HepG2 (cell line): Measurements from ENCODE around the gene BAZ2A. TPM values are rescaled to one million over a fixed set of nuclear protein-coding genes. Genes with fewer than 3 reads are reported as not detected.

Experiments used
- ATAC-seq: fragments of 200-7000 bp; cut with Tn5 transposase; 3 replicates; pipeline ENCODE4 v1.9.1; 2020; ENCODE audit warnings: mild to moderate bottlenecking, moderate library complexity
- BruUV-seq: library from RNA; stranded (reverse); fragments of 400-500 nt; replicated peaks from 2 replicates; lab custom pipeline; 2021; lab: Mats Ljungman, UMichigan
- CTCF ChIA-PET: fragments of 300-600 bp; formaldehyde crosslinking; extraction: SDS; loops from one replicate; lab custom pipeline; 2021; ENCODE audit warnings: low total read pairs, inconsistent platforms, low intra/inter-chr PET ratio; lab: Yijun Ruan, JAX
- POLR2A ChIA-PET: fragments of 350-600 bp; sonication (Branson Sonifier 250); formaldehyde crosslinking; loops from one replicate; lab custom pipeline; 2020; ENCODE audit warnings: antibody characterized with exemption, inconsistent platforms; lab: Yijun Ruan, JAX
- DNase-seq: peaks from one replicate; pipeline ENCODE4 v3.0.0-alpha.2; 2015; ENCODE audit warnings: low spot score
- FAIRE-seq: peaks from 3 replicates; lab custom pipeline; 2011; peaks lifted over from hg19 to GRCh38; lab: Jason Lieb, UNC
- H2AFZ ChIP-seq: one replicate; pipeline ENCODE4 v1.6.1; 2011; ENCODE audit warnings: low read length, inconsistent platforms
- H3K27ac ChIP-seq: fragments of 300-600 bp; 3 replicates; pipeline ENCODE4 v1.8.0; 2011; ENCODE audit warnings: mixed run types, mild to moderate bottlenecking, mixed read lengths, low read length, inconsistent platforms; ENCODE audit not compliant: insufficient read depth; ENCODE audit errors: extremely low read length
- H3K27me3 ChIP-seq, 2 experiments: fragments of 200-600 bp in 1 of 2; 2 replicates in 1 of 2; 3 replicates in 1 of 2; pipeline versions ENCODE4 v1.6.0 to v1.8.0; 2011; ENCODE audit warnings: low read length in 2 of 2, mild to moderate bottlenecking in 2 of 2, moderate library complexity in 2 of 2, inconsistent platforms in 1 of 2; ENCODE audit not compliant: insufficient read depth in 2 of 2, control insufficient read depth in 1 of 2
- H3K36me3 ChIP-seq, 2 experiments: fragments of 200-600 bp in 1 of 2; replicated peaks in 1 of 2; 2 replicates in 1 of 2; 3 replicates in 1 of 2; pipeline versions ENCODE4 v1.5.1 to v1.8.0; 2011; ENCODE audit warnings: low read length in 2 of 2, inconsistent platforms in 1 of 2; ENCODE audit not compliant: insufficient read depth in 2 of 2, control insufficient read depth in 1 of 2
- H3K4me1 ChIP-seq: 2 replicates; pipeline ENCODE4 v1.5.1; 2012; ENCODE audit warnings: low read length, inconsistent platforms; ENCODE audit not compliant: insufficient read depth
- H3K4me2 ChIP-seq: 2 replicates; pipeline ENCODE4 v1.6.0; 2011; ENCODE audit warnings: low read depth, low read length, inconsistent platforms
- H3K4me3 ChIP-seq, 3 experiments: fragments of 200-600 bp in 1 of 3; sonication (generic), shearing (Covaris generic) in 1 of 3; replicated peaks in 1 of 3; 2 replicates each; pipeline ENCODE4 v1.5.1; 2011 to 2016; ENCODE audit warnings: low read length in 3 of 3, inconsistent platforms in 2 of 3, low read depth in 2 of 3, mild to moderate bottlenecking in 2 of 3, control low read depth in 1 of 3, mixed read lengths in 1 of 3; ENCODE audit not compliant: insufficient read depth in 1 of 3
- H3K79me2 ChIP-seq: one replicate; pipeline ENCODE4 v1.6.1; 2011; ENCODE audit warnings: low read length, inconsistent platforms; ENCODE audit not compliant: insufficient read depth
- H3K9ac ChIP-seq: 2 replicates; pipeline ENCODE4 v1.6.0; 2011; ENCODE audit warnings: mild to moderate bottlenecking, low read depth, low read length, inconsistent platforms; ENCODE audit not compliant: insufficient read depth
- H3K9me3 ChIP-seq: 2 replicates; pipeline ENCODE4 v1.5.1; 2012; ENCODE audit warnings: mild to moderate bottlenecking, low read length
- H4K20me1 ChIP-seq: 2 replicates; pipeline ENCODE4 v1.6.0; 2011; ENCODE audit warnings: inconsistent platforms, mild to moderate bottlenecking, low read length, moderate library complexity; ENCODE audit not compliant: insufficient read depth
- ATF5 ChIP-seq: sonication (generic); formaldehyde crosslinking; IDR thresholded peaks from 2 replicates; pipeline ENCODE4 v1.4.0; 2020; ENCODE audit warnings: mild to moderate bottlenecking, low read depth, missing genetic modification reagents
- DNMT1 ChIP-seq: sonication (generic); formaldehyde crosslinking; IDR thresholded peaks from 2 replicates; pipeline ENCODE4 v1.5.1; 2020; ENCODE audit warnings: mild to moderate bottlenecking, missing genetic modification reagents
- HNRNPLL ChIP-seq: fragments of 200-400 bp; formaldehyde crosslinking; IDR thresholded peaks from 2 replicates; pipeline ENCODE4 v1.6.1; 2017; ENCODE audit warnings: mild to moderate bottlenecking, low read depth, low read length; ENCODE audit not compliant: poor library complexity, severe bottlenecking
- IRF2 ChIP-seq: IDR thresholded peaks from 2 replicates; pipeline ENCODE4 v1.6.1; 2018; ENCODE audit warnings: missing genetic modification reagents, missing compliant biosample characterization
- KDM6A ChIP-seq: IDR thresholded peaks from 2 replicates; pipeline ENCODE4 v1.6.1; 2016; ENCODE audit warnings: low read depth
- PAF1 ChIP-seq: IDR thresholded peaks from 2 replicates; pipeline ENCODE4 v1.6.1; 2016; ENCODE audit warnings: missing genetic modification reagents, missing compliant biosample characterization
- SATB2 ChIP-seq: sonication (generic); formaldehyde crosslinking; IDR thresholded peaks from 2 replicates; pipeline ENCODE4 v1.5.0; 2020; ENCODE audit warnings: missing genetic modification reagents
- SMAD1 ChIP-seq: sonication (generic); formaldehyde crosslinking; IDR thresholded peaks from 2 replicates; pipeline ENCODE4 v1.4.0; 2020; ENCODE audit warnings: missing genetic modification reagents, low read depth, mild to moderate bottlenecking, borderline replicate concordance
- SMARCC2 ChIP-seq: fragments of 450-650 bp; IDR thresholded peaks from 2 replicates; pipeline ENCODE4 v1.6.1; 2017; ENCODE audit warnings: antibody characterized with exemption, mild to moderate bottlenecking
- SMARCE1 ChIP-seq: fragments of 450-650 bp; IDR thresholded peaks from 2 replicates; pipeline ENCODE4 v1.6.1; 2017; ENCODE audit warnings: borderline replicate concordance
- ZSCAN9 ChIP-seq: IDR thresholded peaks from 2 replicates; pipeline ENCODE4 v1.6.1; 2016; ENCODE audit warnings: borderline replicate concordance
- WGBS: methylation state at CpG from one replicate; pipeline ENCODE4 v1.1.6; 2017; ENCODE audit warnings: low lambda C conversion rate; 5-methylcytosine and 5-hydroxymethylcytosine counted together
- in situ Hi-C: cut with HindIII; loops from 2 replicates; pipeline ENCODE4 v1.10.0; 2017; ENCODE audit warnings: low pct_unique_long_range_greater_than_20kb; ENCODE audit not compliant: extremely low pct_ligation_motif_present
- intact Hi-C: fragments of 100-400 bp; cut with micrococcal nuclease; formaldehyde crosslinking; loops from one replicate; pipeline ENCODE4 v1.10.0; 2022; ENCODE audit not compliant: unreplicated experiment
- polyA plus RNA-seq, 8 experiments: library from polyadenylated mRNA; depleted of rRNA in 3 of 8; stranded (reverse) in 7 of 8; unstranded in 1 of 8; fragments of >200 nt; fragmentation: Illumina TruSeq in 4 of 8; extraction: Trizol in 4 of 8; gene quantifications; 2 replicates each; pipeline versions ENCODE4 v1.2.1 to v1.2.3, GENCODE V29; 2011 to 2016; ENCODE audit warnings: low read depth in 4 of 8, missing spikeins in 1 of 8, mixed read lengths in 1 of 8; ENCODE audit not compliant: insufficient read depth in 1 of 8
- total RNA-seq, 5 experiments: library from RNA; depleted of rRNA; stranded (reverse); fragments of >200 nt; fragmentation: Illumina TruSeq; extraction: Trizol; gene quantifications; 2 replicates each; pipeline ENCODE4 v1.2.3, GENCODE V29; 2016; ENCODE audit warnings: low read depth in 1 of 5
- TF ChIP-seq, protein P1 (sequence below): sonication (generic); formaldehyde crosslinking; IDR thresholded peaks from 2 replicates; pipeline ENCODE4 v1.9.0; 2021; ENCODE audit warnings: missing genetic modification reagents, borderline replicate concordance
- TF ChIP-seq, protein P2 (sequence below), 2 experiments: IDR thresholded peaks; 2 replicates each; pipeline ENCODE4 v1.6.1; 2011 to 2012; ENCODE audit warnings: low read length in 2 of 2, borderline replicate concordance in 1 of 2, low read depth in 1 of 2, mild to moderate bottlenecking in 1 of 2, moderate library complexity in 1 of 2
- TF ChIP-seq, protein P3 (sequence below): IDR thresholded peaks from 2 replicates; pipeline ENCODE4 v1.6.1; 2016; ENCODE audit warnings: control low read depth

Gene BAZ2A
- total and polyA plus RNA-seq, 2 of the 13 experiments (the other 11 are each of a cell fraction or from before 2014, with no cell fraction given), result 21.8 to 73.5 TPM

- ChIA-PET CTCF (no interaction called here), POLR2A (no interaction called here)
- Histone ChIP-seq H3K36me3 (no peaks in the 10 kb centered on the region), H2AFZ (no peak overlapping the region), H3K27me3 (no peaks in the 10 kb centered on the region), H3K79me2 (no peaks in the 10 kb centered on the region), H4K20me1 (no peaks in the 10 kb centered on the region), H3K4me2 (no peak overlapping the region), H3K4me1 (peaks cover 37% of the 10 kb centered on the region), H3K9ac (no peak overlapping the region), H3K27ac (no peak overlapping the region), H3K9me3 (no peaks in the 10 kb centered on the region), H3K4me3 (no peak overlapping the region)
- TF ChIP-seq ZSCAN9 (CRISPR knock-in tag) (no peak), DNMT1 (no peak), IRF2 (CRISPR knock-in tag) (no peak), HNRNPLL (no peak), SMARCE1 (no peak), KDM6A (CRISPR knock-in tag) (no peak), SATB2 (no peak), ATF5 (CRISPR knock-in tag) (no peak), SMARCC2 (no peak), SMAD1 (no peak), PAF1 (CRISPR knock-in tag) (no peak)
- TF ChIP-seq, protein P1, sequence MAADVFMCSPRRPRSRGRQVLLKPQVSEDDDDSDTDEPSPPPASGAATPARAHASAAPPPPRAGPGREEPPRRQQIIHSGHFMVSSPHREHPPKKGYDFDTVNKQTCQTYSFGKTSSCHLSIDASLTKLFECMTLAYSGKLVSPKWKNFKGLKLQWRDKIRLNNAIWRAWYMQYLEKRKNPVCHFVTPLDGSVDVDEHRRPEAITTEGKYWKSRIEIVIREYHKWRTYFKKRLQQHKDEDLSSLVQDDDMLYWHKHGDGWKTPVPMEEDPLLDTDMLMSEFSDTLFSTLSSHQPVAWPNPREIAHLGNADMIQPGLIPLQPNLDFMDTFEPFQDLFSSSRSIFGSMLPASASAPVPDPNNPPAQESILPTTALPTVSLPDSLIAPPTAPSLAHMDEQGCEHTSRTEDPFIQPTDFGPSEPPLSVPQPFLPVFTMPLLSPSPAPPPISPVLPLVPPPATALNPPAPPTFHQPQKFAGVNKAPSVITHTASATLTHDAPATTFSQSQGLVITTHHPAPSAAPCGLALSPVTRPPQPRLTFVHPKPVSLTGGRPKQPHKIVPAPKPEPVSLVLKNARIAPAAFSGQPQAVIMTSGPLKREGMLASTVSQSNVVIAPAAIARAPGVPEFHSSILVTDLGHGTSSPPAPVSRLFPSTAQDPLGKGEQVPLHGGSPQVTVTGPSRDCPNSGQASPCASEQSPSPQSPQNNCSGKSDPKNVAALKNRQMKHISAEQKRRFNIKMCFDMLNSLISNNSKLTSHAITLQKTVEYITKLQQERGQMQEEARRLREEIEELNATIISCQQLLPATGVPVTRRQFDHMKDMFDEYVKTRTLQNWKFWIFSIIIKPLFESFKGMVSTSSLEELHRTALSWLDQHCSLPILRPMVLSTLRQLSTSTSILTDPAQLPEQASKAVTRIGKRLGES, result no peak
- TF ChIP-seq, protein P2, sequence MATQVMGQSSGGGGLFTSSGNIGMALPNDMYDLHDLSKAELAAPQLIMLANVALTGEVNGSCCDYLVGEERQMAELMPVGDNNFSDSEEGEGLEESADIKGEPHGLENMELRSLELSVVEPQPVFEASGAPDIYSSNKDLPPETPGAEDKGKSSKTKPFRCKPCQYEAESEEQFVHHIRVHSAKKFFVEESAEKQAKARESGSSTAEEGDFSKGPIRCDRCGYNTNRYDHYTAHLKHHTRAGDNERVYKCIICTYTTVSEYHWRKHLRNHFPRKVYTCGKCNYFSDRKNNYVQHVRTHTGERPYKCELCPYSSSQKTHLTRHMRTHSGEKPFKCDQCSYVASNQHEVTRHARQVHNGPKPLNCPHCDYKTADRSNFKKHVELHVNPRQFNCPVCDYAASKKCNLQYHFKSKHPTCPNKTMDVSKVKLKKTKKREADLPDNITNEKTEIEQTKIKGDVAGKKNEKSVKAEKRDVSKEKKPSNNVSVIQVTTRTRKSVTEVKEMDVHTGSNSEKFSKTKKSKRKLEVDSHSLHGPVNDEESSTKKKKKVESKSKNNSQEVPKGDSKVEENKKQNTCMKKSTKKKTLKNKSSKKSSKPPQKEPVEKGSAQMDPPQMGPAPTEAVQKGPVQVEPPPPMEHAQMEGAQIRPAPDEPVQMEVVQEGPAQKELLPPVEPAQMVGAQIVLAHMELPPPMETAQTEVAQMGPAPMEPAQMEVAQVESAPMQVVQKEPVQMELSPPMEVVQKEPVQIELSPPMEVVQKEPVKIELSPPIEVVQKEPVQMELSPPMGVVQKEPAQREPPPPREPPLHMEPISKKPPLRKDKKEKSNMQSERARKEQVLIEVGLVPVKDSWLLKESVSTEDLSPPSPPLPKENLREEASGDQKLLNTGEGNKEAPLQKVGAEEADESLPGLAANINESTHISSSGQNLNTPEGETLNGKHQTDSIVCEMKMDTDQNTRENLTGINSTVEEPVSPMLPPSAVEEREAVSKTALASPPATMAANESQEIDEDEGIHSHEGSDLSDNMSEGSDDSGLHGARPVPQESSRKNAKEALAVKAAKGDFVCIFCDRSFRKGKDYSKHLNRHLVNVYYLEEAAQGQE (IDR thresholded peaks at IDR 0.05; ENCODE audit: borderline replicate concordance in 1 of 2, low read depth in 1 of 2, low read length in 2 of 2), result no peak
- TF ChIP-seq, protein P3, sequence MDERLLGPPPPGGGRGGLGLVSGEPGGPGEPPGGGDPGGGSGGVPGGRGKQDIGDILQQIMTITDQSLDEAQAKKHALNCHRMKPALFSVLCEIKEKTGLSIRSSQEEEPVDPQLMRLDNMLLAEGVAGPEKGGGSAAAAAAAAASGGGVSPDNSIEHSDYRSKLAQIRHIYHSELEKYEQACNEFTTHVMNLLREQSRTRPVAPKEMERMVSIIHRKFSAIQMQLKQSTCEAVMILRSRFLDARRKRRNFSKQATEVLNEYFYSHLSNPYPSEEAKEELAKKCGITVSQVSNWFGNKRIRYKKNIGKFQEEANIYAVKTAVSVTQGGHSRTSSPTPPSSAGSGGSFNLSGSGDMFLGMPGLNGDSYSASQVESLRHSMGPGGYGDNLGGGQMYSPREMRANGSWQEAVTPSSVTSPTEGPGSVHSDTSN (CRISPR knock-in tag), result no peak
- no TSS peak for BruUV-seq
- no peak for DNase-seq
- no peak for ATAC-seq
- intact Hi-C loops (no loop called here), in situ Hi-C loops (no loop called here)
- WGBS, result 88% methylated on average over 1 of the region's 1 CpG
- FAIRE-seq, result no peak
Measured at GRCh38 chr12:56568146-56568545, 62.0 kb downstream of the BAZ2A start.
